Sigmoid colon (tissue), 4 donors: ENCODE results near the gene ALAS1.

Experiments
- EP300 ChIP-seq, 4 donors: sonication (generic); formaldehyde crosslinking; IDR thresholded peaks; one replicate each; pipeline ENCODE4 v1.6.1; 2017; ENCODE audit warnings: antibody characterized with exemption in 4 of 4
- POLR2AphosphoS5 ChIP-seq, 4 donors: sonication (generic); formaldehyde crosslinking; IDR thresholded peaks; one replicate each; pipeline ENCODE4 v1.6.1; 2017; ENCODE audit warnings: antibody characterized with exemption in 4 of 4
- TF ChIP-seq, protein P1 (sequence below), 4 experiments: fragments of 450-650 bp in 3 of 4; fragments of 200-600 bp in 1 of 4; IDR thresholded peaks; one replicate each; pipeline ENCODE4 v1.5.1; 2016 to 2019; ENCODE audit warnings: antibody characterized with exemption in 4 of 4, mild to moderate bottlenecking in 3 of 4, moderate library complexity in 2 of 4

- TF ChIP-seq POLR2AphosphoS5 (IDR thresholded peaks at IDR 0.05) (no peak), EP300 (IDR thresholded peaks at IDR 0.05) (no peak)
- TF ChIP-seq, protein P1, sequence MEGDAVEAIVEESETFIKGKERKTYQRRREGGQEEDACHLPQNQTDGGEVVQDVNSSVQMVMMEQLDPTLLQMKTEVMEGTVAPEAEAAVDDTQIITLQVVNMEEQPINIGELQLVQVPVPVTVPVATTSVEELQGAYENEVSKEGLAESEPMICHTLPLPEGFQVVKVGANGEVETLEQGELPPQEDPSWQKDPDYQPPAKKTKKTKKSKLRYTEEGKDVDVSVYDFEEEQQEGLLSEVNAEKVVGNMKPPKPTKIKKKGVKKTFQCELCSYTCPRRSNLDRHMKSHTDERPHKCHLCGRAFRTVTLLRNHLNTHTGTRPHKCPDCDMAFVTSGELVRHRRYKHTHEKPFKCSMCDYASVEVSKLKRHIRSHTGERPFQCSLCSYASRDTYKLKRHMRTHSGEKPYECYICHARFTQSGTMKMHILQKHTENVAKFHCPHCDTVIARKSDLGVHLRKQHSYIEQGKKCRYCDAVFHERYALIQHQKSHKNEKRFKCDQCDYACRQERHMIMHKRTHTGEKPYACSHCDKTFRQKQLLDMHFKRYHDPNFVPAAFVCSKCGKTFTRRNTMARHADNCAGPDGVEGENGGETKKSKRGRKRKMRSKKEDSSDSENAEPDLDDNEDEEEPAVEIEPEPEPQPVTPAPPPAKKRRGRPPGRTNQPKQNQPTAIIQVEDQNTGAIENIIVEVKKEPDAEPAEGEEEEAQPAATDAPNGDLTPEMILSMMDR (IDR thresholded peaks at IDR 0.05) = no peak
Observed at GRCh38 chr3:52247409-52248164, 49.6 kb downstream of the ALAS1 start.
